DOHH2 (cell line): ENCODE data around the gene MTG1.

Experiments
- EZH2phosphoT487 ChIP-seq: fragments of 200-600 bp; sonication (generic); IDR thresholded peaks from 2 replicates; pipeline ENCODE4 v1.6.1; 2017; ENCODE audit warnings: borderline replicate concordance, mild to moderate bottlenecking, antibody characterized with exemption, low read length, moderate library complexity, mixed read lengths
- TF ChIP-seq, protein P1 (sequence below): fragments of 200-600 bp; sonication (generic); IDR thresholded peaks from one replicate; pipeline ENCODE4 v1.5.1; 2014; ENCODE audit warnings: antibody characterized with exemption, mild to moderate bottlenecking, low read depth, low read length; ENCODE audit not compliant: poor library complexity, severe bottlenecking

DNA sequence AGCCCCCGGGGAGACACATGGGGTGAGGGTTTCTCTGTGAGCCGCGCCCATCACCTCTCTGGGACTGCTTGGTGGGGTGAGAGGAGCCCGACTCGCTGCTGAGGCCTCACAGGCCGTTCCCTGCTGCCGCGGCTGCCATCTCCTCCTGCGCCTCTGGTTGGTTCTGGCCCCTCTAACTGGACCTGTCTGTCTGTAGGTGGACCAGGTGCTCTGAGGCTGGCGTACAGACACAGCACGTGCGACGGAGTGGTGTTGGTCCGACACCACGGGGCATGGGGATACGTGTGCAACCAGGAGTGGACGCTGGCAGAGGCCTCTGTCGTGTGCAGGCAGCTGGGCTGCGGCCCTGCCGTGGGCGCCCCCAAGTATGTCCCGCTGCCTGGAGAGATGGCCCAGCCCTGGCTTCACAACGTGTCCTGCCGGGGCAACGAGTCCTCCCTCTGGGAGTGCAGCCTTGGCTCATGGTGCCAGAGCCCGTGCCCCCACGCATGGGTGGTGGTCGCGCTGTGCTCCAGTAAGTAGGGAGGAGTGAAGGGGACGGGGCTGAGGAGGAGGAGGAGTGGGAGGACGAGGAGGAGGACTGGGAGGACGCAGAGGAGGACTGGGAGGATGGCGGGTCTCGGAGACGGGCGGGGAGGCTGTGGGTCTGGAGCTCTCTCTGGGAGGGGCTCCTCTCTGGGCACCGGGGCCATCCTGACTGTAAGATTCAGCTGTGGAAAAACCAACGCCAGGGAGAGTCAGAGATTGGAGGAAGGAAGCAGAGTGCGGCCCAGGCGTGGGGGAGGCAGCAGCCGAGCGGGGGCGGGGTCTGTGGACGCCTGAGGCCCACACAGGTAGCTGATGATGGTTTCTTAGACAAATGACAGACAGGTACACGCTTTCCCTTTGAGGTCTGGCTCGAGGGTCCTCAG, 62.3 kb downstream of the MTG1 start:
- TF ChIP-seq, protein P1, sequence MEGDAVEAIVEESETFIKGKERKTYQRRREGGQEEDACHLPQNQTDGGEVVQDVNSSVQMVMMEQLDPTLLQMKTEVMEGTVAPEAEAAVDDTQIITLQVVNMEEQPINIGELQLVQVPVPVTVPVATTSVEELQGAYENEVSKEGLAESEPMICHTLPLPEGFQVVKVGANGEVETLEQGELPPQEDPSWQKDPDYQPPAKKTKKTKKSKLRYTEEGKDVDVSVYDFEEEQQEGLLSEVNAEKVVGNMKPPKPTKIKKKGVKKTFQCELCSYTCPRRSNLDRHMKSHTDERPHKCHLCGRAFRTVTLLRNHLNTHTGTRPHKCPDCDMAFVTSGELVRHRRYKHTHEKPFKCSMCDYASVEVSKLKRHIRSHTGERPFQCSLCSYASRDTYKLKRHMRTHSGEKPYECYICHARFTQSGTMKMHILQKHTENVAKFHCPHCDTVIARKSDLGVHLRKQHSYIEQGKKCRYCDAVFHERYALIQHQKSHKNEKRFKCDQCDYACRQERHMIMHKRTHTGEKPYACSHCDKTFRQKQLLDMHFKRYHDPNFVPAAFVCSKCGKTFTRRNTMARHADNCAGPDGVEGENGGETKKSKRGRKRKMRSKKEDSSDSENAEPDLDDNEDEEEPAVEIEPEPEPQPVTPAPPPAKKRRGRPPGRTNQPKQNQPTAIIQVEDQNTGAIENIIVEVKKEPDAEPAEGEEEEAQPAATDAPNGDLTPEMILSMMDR = no peak
- no peak for TF ChIP-seq EZH2phosphoT487
